Neuronal stem cell (in vitro differentiated cells): ENCODE results near the gene C1QTNF1.
"Not testable (repeated sequence)": the region's sequence is repeated elsewhere in the genome, so short reads cannot be mapped to it uniquely, and the experiment has no call there.

Source experiments
- DNase-seq: peaks from one replicate; pipeline ENCODE4 v3.0.0-alpha.2; 2013; ENCODE audit warnings: low spot score
- H2AFZ ChIP-seq: one replicate; pipeline ENCODE4 v1.6.1; 2013; ENCODE audit warnings: mild to moderate bottlenecking, low read length, inconsistent platforms
- H2AK5ac ChIP-seq: 2 replicates; pipeline ENCODE4 v1.6.1; 2013; ENCODE audit warnings: low read depth, mild to moderate bottlenecking, inconsistent platforms, low read length, moderate library complexity, mixed read lengths
- H2BK120ac ChIP-seq: 2 replicates; pipeline ENCODE4 v1.6.1; 2013; ENCODE audit warnings: low read depth, mild to moderate bottlenecking, inconsistent platforms, low read length, moderate library complexity, mixed read lengths
- H2BK12ac ChIP-seq: one replicate; pipeline ENCODE4 v1.6.1; 2013; ENCODE audit warnings: low read length, inconsistent platforms
- H2BK15ac ChIP-seq: 2 replicates; pipeline ENCODE4 v1.6.1; 2013; ENCODE audit warnings: mild to moderate bottlenecking, low read length, inconsistent platforms, mixed read lengths
- H2BK5ac ChIP-seq: one replicate; pipeline ENCODE4 v1.6.1; 2013; ENCODE audit warnings: inconsistent platforms, mild to moderate bottlenecking, low read length, moderate library complexity
- H3K14ac ChIP-seq: one replicate; pipeline ENCODE4 v1.6.1; 2013; ENCODE audit warnings: low read length, inconsistent platforms
- H3K18ac ChIP-seq: 2 replicates; pipeline ENCODE4 v1.6.1; 2013; ENCODE audit warnings: low read length, inconsistent platforms
- H3K23ac ChIP-seq: 2 replicates; pipeline ENCODE4 v1.6.1; 2013; ENCODE audit warnings: low read depth, mild to moderate bottlenecking, mixed read lengths, low read length, inconsistent platforms; ENCODE audit not compliant: poor library complexity
- H3K27ac ChIP-seq: replicated peaks from 3 replicates; pipeline ENCODE4 v1.5.1; 2013; ENCODE audit warnings: low read length, inconsistent platforms
- H3K27me3 ChIP-seq, 3 experiments: 2 replicates each; pipeline ENCODE4 v1.6.1; 2013; ENCODE audit warnings: low read length in 3 of 3, mild to moderate bottlenecking in 2 of 3, inconsistent platforms in 1 of 3, low read depth in 1 of 3, mixed read lengths in 1 of 3, moderate library complexity in 1 of 3; ENCODE audit not compliant: control insufficient read depth in 3 of 3, insufficient read depth in 3 of 3
- H3K36me3 ChIP-seq, 2 donors: replicated peaks in 1 of 2; 2 replicates each; pipeline ENCODE4 v1.6.1; 2013; ENCODE audit warnings: low read length in 2 of 2; ENCODE audit not compliant: control insufficient read depth in 2 of 2, insufficient read depth in 2 of 2
- H3K4ac ChIP-seq: 2 replicates; pipeline ENCODE4 v1.6.1; 2013; ENCODE audit warnings: inconsistent platforms, mild to moderate bottlenecking, low read length, moderate library complexity
- H3K4me1 ChIP-seq, 2 donors: 1 replicate in 1 of 2; 2 replicates in 1 of 2; pipeline ENCODE4 v1.6.1; 2013; ENCODE audit warnings: low read length in 2 of 2, low read depth in 1 of 2; ENCODE audit not compliant: control insufficient read depth in 2 of 2, insufficient read depth in 1 of 2
- H3K4me2 ChIP-seq: one replicate; pipeline ENCODE4 v1.6.1; 2013; ENCODE audit warnings: mild to moderate bottlenecking, low read length, inconsistent platforms; ENCODE audit not compliant: insufficient read depth, poor library complexity, severe bottlenecking
- H3K4me3 ChIP-seq, 2 donors: 2 replicates each; pipeline ENCODE4 v1.5.1; 2013; ENCODE audit warnings: low read length in 2 of 2, mild to moderate bottlenecking in 2 of 2, inconsistent platforms in 1 of 2, moderate library complexity in 1 of 2
- H3K79me1 ChIP-seq: one replicate; pipeline ENCODE4 v1.6.1; 2013; ENCODE audit warnings: low read depth, mild to moderate bottlenecking, inconsistent platforms, low read length, moderate library complexity
- H3K9ac ChIP-seq: one replicate; pipeline ENCODE4 v1.6.1; 2013; ENCODE audit warnings: mild to moderate bottlenecking, low read depth, low read length, inconsistent platforms; ENCODE audit not compliant: poor library complexity
- H3K9me3 ChIP-seq, 2 donors: replicated peaks in 1 of 2; 2 replicates each; pipeline versions ENCODE3 to v1.6.1; 2013; ENCODE audit warnings: low read length in 2 of 2, mild to moderate bottlenecking in 2 of 2, inconsistent platforms in 1 of 2, low read depth in 1 of 2, mixed read lengths in 1 of 2, moderate library complexity in 1 of 2; ENCODE audit not compliant: control insufficient read depth in 2 of 2, insufficient read depth in 1 of 2
- H4K8ac ChIP-seq: one replicate; pipeline ENCODE4 v1.6.1; 2013; ENCODE audit warnings: low read depth, mild to moderate bottlenecking, inconsistent platforms, low read length, moderate library complexity
- H4K91ac ChIP-seq: one replicate; pipeline ENCODE4 v1.6.1; 2013; ENCODE audit warnings: low read length, low read depth, mild to moderate bottlenecking, inconsistent platforms; ENCODE audit not compliant: poor library complexity
- whole genome bisulfite sequencing, 2 donors: extraction: QIAGEN DNeasy Blood & Tissue Kit; methylation state at CpG; one replicate each; pipeline ENCODE4 v1.1.7; 2013; ENCODE audit warnings: missing lambda C conversion rate in 2 of 2, mixed read lengths in 1 of 2; ENCODE audit not compliant: insufficient read length in 2 of 2, insufficient replicate concordance in 1 of 2; ENCODE audit errors: extremely low coverage in 2 of 2; 5-methylcytosine and 5-hydroxymethylcytosine counted together

C1QTNF1 gene

DNA sequence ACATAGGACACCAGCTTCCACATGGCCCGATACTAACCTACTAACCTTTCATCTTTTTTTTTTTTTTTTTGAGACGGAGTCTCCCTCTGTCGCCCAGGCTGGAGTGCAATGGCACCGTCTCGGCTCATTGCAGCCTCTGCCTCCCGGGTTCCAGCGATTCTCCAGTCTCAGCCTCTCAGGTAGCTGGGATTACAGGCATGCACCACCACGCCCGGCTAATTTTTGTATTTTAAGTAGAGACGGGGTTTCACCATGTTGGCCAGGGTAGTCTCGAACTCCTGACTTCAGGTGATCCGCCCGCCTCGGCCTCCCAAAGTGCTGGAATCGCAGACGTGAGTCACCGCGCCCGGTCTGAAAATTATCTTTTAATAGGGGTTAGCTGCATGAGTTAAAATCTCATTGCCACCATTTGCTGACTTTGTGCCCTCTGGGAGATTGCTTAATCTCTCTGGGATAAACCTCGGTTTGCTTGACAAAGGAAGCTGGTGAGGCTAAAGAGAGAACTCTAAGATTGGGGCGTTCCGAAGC is 50.2 kb downstream of the C1QTNF1 start:
- H2BK120ac ChIP-seq, H4K8ac ChIP-seq, H3K36me3 ChIP-seq, H2AK5ac ChIP-seq, H2BK5ac ChIP-seq, H2BK12ac ChIP-seq, H3K4me1 ChIP-seq, H4K91ac ChIP-seq, H3K14ac ChIP-seq, H3K23ac ChIP-seq, DNase-seq, H3K27ac ChIP-seq, H3K4me2 ChIP-seq, H3K4ac ChIP-seq, H3K9me3 ChIP-seq, H2BK15ac ChIP-seq, H3K79me1 ChIP-seq, H3K9ac ChIP-seq, H3K18ac ChIP-seq: not testable (repeated sequence)
- Histone ChIP-seq H2AFZ (peak overlapping the region; percentile 98), H3K27me3 (peaks cover 0 to 22% (median 2%) of the 10 kb centered on the region in 3 experiments), H3K4me3 (peak overlapping the region in 1 of 2 donors; percentile 19)
- no CpG with 5 or more reads among the region's 22 CpGs for WGBS, 2 donors

DNA sequence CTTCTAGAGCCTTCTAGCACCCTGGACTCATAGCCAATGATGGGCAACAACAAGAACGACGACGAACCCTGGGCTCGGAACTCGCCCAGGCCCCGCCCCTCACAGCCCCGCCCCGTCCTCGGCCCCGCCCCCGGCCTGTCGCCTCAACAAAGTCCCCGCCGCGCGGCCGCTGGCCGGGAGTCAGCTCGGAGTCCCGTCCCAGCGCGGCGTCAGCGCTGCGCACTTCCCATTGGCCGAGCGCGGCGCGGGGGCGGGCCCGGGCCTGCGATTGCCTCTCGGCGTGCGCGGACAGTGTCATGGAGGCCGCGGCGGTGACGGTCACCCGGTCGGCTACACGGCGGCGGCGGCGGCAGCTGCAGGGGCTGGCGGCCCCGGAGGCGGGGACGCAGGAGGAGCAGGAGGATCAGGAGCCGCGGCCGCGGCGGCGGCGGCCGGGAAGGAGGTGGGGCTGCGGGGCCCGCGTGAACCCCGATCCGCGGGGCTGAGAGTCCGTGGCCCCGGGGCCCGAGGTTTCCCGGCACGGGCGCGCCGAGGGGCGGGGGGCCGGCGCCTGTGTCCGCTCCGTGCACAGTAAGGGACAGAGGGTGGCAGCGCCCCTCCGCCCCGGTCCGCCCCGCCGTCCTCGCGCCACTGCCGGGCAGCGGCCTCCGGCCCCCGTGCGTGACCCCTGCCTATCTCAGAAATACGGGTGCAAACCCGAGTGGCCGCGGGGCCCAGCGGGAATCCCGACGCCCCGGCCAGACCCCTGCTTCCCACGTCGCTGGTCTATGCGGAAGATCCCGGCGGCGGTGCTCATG is 50.9 kb downstream of the C1QTNF1 start, which contains the start of gene ENGASE:
Gene ENGASE, plus strand, starts transcription at position 176 of the 797 bp plus-strand sequence. Its CDS starts 121 bp downstream, at position 297.
- Histone ChIP-seq H3K4ac (no peak within 1 kb of the TSS), H2BK5ac (no peak within 1 kb of the TSS), H3K27ac (no peak within 1 kb of the TSS)

DNA sequence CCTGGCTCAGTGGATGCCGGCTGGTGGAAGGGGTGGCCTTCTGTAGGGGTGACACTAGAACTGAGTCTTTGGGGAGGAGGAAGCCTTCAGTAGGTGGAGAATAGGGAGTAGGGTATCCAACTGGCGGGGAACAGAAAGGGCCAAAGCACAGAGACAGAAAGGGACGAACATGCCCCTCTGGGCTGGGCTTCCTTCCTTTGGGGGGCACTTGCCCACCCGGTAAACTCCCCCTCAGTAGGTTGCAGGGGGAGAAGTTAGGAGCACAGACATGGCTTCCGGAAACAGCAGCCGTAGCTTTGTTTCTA is 51.4 kb downstream of the C1QTNF1 start:
- no CpG with 5 or more reads among the region's 6 CpGs for WGBS, 2 donors
- Histone ChIP-seq H2BK12ac (no peak overlapping the region), H3K27me3 (peaks cover 0 to 14% (median 2%) of the 10 kb centered on the region in 3 experiments), H3K36me3 (peaks cover 16 to 18% of the 10 kb centered on the region in 2 donors), H2BK5ac (no peak overlapping the region), H3K79me1 (peaks cover 2% of the 10 kb centered on the region), H3K27ac (no peak overlapping the region), H2BK120ac (no peak overlapping the region), H3K9ac (peak overlapping the region; percentile 90), H3K4me1 (peaks cover 6% of the 10 kb centered on the region in 2 donors), H4K8ac (no peak overlapping the region), H3K9me3 (peaks cover 0 to 2% of the 10 kb centered on the region in 2 donors), H2AK5ac (peak overlapping the region; percentile 63), H3K23ac (no peak overlapping the region), H3K18ac (peak overlapping the region; percentile 93), H4K91ac (no peak overlapping the region), H3K4ac (no peak overlapping the region), H3K4me2 (peak overlapping the region; percentile 82), H2AFZ (peak overlapping the region; percentile 98), H2BK15ac (no peak overlapping the region), H3K14ac (no peak overlapping the region), H3K4me3 (peak overlapping the region; percentile 74 to 88)
- no peak for DNase-seq

More for the DNA sequence above, 50.9 kb downstream of the C1QTNF1 start, which contains the start of gene ENGASE:
- Histone ChIP-seq H3K9ac (peak within 1 kb of the TSS; percentile 90), H3K18ac (peak within 1 kb of the TSS; percentile 93), H2BK15ac (no peak within 1 kb of the TSS), H3K27me3 (peaks cover 0 to 20% (median 2%) of the 10 kb centered on the region in 3 experiments), H3K4me2 (peak within 1 kb of the TSS; percentile 82), H4K8ac (no peak within 1 kb of the TSS), H2BK120ac (no peak within 1 kb of the TSS), H3K14ac (no peak within 1 kb of the TSS), H3K9me3 (peaks cover 0 to 2% of the 10 kb centered on the region in 2 donors), H2AFZ (peak within 1 kb of the TSS; percentile 98), H2AK5ac (peak within 1 kb of the TSS; percentile 63), H3K36me3 (peaks cover 11 to 12% of the 10 kb centered on the region in 2 donors), H3K4me3 (peak within 1 kb of the TSS; percentile 74 to 88), H2BK12ac (no peak within 1 kb of the TSS), H3K79me1 (no peaks in the 10 kb centered on the region), H3K23ac (no peak within 1 kb of the TSS), H3K4me1 (peaks cover 6% of the 10 kb centered on the region in 2 donors), H4K91ac (no peak within 1 kb of the TSS)
- peak; percentile 94 for DNase-seq
- no CpG with 5 or more reads among the region's 106 CpGs for WGBS, 2 donors

DNA sequence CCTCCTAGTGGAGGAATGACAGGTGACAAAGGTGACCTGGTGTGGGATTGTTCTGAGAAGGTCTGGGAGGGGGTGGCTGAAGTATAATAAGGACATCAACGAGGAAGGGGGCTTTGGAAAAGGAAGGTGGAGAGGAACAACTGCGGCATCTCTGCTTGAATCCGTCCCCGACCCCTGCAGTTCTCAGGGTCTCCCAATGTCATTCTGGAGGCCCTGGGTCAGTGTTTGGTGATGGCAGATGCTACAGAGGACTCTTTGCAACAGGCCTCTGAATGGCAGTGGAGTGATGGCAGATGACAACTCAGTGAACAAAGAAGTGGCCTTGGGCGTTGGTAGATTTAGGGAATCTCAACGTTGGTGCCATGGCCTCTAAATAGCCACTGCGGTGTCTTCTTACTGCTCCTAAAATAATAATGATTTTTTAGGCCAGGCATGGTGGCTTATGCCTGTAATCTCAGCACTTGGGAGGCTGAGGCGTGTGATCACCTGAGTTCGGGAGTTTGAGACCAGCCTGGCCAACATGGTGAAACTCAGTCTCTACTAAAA is 52.0 kb downstream of the C1QTNF1 start:
- Histone ChIP-seq H3K4me1 (peaks cover 6% of the 10 kb centered on the region in 2 donors), H4K91ac (no peak overlapping the region), H2BK120ac (no peak overlapping the region), H2AK5ac (no peak overlapping the region), H2BK12ac (no peak overlapping the region), H3K79me1 (peaks cover 2% of the 10 kb centered on the region), H3K4ac (no peak overlapping the region), H3K36me3 (peaks cover 19 to 23% of the 10 kb centered on the region in 2 donors), H3K27ac (no peak overlapping the region), H3K14ac (no peak overlapping the region), H2AFZ (peak overlapping the region; percentile 98), H3K9ac (no peak overlapping the region), H3K27me3 (peaks cover 0 to 10% (median 0%) of the 10 kb centered on the region in 3 experiments), H2BK5ac (no peak overlapping the region), H3K9me3 (peaks cover 0 to 2% of the 10 kb centered on the region in 2 donors), H3K4me2 (peak overlapping the region; percentile 82), H4K8ac (no peak overlapping the region), H3K23ac (no peak overlapping the region), H3K4me3 (peak overlapping the region in 1 of 2 donors; percentile 74), H2BK15ac (no peak overlapping the region), H3K18ac (no peak overlapping the region)
- no peak for DNase-seq
- no CpG with 5 or more reads among the region's 9 CpGs for WGBS, 2 donors
